GM19351 (cell line): ENCODE results near the gene TAF6.

Experiments
- ATAC-seq: cut with Tn5 transposase; IDR thresholded peaks from one replicate; pipeline ENCODE4 v1.9.1; 2021; ENCODE audit warnings: mild to moderate bottlenecking, moderate library complexity; ENCODE audit not compliant: unreplicated experiment

The TAF6 gene

DNA sequence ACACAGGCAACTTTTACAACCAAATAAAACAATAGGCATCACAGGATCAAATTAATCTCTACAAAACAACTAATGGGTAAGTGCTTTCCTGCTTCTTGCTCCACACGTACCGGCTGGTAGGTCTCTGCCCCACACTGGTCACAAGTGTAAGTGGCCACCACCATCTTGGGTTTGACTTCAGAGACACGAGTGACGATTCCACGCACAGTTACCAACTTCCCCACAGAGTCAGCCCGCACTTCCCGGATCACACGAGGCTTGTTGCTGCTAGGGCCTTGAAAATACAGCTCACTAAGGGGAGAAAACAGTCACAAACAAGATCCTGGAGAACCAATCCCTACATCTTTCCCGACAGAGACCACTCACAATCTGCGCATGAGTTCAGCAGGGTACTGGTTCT lies 20.2 kb downstream of the TAF6 start:
- no peak for ATAC-seq

DNA sequence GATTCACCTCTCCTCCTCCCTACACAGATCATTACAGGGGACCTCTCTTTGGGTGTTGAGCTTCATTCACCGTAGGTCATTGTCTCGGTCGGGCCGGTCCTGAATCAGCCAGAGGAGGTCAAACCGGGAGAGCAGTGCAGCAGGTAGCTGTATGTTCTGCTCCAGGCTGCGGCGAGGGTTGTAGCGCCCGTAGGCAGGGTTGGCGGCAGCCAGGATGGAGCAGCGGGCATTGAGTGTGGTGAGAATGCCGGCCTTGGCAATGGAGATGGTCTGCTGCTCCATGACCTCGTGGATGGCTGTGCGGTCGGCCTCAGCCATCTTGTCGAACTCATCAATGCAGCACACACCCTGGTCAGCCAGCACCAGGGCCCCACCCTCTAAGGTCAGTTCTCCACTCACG lies 23.5 kb downstream of the TAF6 start:
- ATAC-seq, result no peak

DNA sequence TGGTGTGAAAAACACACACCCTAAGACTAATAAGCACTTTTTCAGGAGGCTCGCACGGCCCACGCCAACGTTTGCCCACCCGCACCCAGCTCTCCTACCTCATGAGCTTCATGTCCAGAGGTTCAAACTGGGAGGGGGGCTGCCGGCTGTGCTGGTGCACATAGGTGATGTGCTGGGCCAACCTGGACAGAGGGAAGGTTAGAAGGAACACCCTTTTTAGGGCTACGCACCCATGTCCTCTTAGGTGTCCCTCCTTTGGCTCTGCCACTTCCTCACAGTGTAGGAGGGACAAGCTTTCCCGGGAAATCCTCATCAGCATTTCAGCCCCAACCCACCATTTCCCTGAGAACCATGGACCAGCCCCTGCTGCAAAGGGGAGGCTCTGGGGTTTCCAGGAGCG lies 23.9 kb downstream of the TAF6 start:
- no peak for ATAC-seq

DNA sequence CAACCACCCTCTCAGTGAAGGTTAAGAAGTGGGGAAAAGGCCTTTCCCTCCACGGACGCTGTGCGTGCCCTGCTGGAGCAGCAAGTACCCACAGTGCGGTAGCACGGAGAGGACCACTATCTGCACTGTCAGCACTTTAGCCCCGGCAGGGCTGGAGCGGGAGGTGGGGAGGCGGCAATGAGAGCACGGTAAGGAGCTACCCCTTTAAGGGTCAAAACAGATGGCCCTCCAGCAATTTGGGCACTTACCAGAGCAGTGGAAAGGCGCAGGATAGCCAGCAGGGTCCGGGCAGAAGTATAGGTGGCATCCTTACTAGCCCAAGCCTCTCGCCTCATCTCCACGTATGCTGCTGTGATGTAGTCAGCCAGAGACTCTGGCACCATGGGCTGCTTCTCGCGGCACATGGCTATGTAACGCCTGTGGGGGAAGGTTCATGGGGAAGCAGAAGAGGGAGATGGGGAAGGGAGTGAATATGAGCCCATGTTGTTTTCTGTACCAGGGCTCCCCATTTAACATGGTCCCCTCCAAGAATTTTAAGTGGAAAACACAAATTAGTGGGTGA lies 25.2 kb downstream of the TAF6 start:
- ATAC-seq, result no peak

DNA sequence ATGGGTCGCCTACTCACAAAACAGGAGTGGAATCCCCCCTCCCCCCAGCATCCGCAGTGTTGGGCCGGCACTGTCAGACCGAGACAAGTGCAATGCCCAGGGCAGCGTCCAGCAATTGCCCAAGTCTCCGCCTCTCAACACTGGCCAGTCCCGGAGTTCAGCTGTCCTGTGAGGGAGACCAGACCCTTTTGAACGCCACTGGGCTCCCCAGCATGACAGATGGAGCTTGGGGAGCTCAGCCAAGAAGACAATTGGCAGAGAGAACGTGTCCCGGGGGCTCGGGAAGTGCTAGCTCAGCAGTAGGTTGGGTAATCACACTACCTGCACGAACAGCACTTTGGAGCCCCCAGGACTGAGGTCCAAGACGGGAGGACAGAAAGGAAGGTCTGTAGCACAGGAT lies 25.7 kb downstream of the TAF6 start:
- no peak for ATAC-seq

DNA sequence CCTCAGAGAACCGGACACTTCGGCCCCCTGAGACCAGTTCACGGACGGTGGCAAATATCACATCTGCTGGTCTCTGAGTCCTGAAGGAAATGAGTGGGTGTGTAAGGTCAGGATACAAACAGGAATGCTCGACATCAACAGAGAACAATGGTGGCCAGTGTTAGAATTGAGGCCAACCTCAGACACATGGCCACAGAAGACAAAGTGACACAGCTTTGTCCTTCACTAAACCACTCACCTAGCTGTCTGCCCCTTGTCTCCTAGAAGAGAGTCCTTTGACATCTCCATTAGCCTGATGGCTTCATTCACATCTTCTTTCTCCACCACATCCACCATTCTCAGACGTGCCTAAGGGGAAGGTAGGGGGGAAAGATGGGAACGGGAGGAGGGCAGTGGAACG lies 26.1 kb downstream of the TAF6 start:
- no peak for ATAC-seq

DNA sequence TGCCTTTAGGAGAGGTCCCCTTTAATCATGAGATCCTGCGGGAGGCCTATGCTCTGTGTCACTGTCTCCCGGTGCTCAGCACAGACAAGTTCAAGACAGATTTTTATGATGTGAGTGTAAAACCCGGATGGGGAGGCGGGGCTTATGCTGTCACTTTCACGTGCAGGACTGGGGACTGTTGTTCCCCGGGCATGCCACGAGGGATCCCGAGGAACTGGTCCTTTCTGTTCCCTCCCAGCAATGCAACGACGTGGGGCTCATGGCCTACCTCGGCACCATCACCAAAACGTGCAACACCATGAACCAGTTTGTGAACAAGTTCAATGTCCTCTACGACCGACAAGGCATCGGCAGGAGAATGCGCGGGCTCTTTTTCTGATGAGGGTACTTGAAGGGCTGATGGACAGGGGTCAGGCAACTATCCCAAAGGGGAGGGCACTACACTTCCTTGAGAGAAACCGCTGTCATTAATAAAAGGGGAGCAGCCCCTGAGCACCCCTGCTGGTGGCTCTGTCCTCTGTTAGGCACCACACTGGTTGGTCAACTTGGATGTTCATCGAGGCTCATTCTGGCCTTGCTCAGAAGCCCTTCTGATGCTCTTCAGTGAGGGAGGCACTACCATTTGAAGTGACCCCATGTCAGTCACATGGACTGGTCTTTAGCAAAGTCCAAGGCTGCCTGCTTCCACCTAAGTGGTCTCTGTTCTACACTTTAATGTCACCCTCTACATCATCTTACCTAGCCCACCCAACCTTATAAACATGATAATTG lies 27.6 kb downstream of the TAF6 start:
- ATAC-seq, result no peak

DNA sequence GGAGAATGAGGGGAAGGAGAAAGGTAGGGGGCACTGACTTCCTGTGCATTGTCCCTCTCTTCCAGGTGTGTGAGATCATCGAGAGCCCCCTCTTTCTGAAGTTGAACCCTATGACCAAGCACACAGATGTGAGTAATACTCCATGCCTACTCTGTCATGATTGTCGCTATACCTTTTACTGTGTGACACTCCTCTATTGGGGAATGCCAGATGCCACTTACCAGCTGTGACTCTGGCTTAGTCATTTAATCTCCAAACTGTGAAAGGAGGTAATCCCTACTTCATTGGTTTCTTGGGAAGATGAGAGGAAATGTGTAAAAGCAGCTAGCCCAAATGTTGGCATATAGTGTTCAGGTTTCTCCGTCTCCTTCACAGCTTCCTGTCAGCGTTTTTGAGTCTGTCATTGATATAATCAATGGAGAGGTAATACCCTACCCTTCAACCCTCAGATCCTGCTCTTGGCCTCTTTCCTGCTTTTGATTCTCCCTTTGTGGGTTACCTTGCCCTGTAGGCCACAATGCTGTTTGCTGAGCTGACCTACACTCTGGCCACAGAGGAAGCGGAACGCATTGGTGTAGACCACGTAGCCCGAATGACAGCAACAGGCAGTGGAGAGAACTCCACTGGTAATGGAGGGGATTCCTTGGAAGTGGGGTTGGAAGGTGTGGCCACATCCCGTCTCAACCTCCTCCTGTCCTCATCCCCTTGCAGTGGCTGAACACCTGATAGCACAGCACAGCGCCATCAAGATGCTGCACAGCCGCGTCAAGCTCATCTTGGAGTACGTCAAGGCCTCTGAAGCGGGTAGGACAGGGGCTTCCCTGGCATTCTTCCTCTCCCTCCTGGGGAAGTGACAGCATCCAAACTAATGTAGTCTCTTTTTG lies 28.4 kb downstream of the TAF6 start:
- ATAC-seq, result no peak

DNA sequence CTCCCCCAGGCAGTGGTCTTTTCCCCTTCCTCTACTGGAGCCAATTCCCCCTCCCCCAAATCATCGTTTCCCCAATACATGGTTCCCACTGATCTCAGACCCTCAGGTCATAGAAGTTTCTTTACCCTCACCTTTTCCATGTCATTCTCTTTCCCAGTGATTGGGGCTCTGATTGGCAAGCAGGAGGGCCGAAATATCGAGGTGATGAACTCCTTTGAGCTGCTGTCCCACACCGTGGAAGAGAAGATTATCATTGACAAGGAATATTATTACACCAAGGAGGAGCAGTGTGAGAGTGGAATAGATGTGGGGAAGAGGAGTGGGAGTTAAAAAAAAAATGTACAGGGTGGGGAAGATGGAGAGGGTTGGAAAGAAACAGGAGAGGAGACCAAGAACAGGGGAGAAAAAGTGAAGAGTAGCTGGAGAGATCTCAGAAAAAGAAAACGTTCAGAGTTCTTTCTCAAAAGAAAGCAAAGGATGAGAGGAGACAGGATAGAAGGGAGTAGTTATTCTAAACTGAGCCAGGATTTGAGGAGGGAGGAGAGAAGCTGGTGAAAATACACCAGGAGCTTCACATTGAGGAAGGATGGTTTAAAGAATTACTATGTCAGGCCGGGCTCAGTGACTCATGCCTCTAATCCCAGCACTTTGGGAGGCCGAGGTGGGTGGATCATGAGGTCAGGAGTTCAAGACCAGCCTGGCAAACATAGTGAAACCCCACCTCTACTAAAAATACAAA lies 29.5 kb downstream of the TAF6 start:
- ATAC-seq, result no peak

DNA sequence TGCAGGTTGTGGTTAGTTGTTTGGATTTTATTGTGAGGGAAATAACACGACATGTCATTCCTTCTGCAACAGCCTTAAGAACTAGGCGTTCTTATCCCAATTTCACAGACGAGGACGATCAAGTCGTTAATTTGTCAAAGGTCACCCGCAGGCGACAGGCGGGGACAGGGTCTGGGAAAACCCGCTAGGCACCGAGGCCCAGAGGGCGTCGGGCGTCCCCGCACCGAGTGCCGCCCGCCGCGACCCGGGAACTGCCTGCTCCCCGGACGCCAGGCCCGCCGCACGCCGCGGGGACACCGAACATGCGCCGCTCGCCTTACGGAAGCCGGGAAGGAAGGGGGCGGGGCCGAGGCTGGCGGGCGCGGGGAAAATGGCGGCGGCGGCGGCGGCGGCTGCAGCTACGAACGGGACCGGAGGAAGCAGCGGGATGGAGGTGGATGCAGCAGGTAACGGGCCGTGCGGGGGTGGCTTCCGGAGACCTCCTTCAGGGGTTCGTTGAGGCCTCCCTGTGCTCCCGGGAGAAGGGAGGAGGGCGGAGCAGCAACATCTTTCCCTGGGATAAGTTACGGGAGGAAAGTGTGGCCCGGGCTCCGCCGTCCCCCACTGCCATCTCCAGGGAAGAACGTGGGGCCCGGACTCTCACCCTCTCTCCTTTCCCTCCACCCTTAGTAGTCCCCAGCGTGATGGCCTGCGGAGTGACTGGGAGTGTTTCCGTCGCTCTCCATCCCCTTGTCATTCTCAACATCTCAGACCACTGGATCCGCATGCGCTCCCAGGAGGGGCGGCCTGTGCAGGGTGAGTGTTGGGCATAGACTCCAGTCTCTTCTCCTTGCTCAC lies 30.3 kb downstream of the TAF6 start, which contains the start of gene COPS6:
Gene COPS6, plus strand, starts transcription at position 349 of the 837 bp plus-strand sequence. Its CDS starts 22 bp downstream, at position 371.
- ATAC-seq, result peak; percentile 61

DNA sequence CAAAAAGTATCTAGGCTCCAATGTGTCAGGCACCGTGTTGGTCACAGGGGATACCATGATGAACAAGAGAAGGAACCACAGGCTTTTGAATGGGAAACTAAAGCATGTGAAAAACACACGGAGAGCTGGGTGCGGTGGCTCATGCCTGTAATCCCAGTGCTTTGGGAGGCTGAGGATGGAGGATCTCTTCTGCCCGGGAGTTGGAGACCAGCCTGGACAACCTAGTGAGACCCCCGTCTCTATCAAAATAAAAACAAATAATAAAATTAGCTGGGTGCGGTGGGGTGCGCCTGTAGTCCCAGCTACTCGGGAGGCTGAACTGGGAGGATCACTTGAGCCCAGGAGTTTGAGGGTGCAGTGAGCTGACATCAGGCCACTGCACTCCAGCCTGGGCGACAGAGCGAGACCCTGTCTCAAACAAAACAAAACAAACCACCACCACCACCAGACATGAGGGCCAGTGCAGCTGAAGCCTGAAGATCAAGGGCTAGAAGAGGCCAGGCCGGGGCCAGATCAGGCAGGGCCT lies 31.0 kb downstream of the TAF6 start:
- no peak for ATAC-seq

DNA sequence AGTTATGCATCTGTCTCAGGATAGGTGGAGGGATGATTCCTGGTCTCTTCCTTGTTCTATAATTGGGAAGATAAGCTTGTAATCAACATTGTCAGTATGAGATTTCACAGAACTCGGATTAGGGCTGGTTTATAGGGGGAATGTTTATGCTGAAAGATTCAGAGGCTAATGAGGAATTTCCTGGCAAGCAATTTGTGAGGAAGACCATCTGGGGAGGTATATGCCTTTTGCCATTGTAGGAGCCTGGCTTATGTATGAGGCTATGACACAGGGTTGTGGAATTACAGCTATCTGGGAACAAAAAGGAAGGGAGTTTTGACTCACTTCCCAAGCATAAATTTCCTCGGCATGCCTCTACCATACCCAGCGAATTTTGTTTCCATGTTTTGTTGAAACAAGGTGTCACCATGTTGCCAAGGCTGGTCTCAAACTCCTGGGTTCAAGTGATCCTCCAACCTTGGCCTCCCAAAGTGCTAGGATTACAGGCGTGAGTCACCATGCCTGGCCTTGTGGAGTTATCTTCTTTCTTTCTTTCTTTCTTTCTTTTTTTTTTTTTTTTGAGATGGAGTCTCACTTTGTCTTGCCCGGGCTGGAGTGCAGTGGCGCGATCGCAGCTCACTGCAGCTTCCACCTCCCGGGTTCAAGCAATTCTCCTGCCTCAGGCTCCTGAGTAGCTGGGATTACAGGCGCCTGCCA lies 32.0 kb downstream of the TAF6 start:
- no peak for ATAC-seq

DNA sequence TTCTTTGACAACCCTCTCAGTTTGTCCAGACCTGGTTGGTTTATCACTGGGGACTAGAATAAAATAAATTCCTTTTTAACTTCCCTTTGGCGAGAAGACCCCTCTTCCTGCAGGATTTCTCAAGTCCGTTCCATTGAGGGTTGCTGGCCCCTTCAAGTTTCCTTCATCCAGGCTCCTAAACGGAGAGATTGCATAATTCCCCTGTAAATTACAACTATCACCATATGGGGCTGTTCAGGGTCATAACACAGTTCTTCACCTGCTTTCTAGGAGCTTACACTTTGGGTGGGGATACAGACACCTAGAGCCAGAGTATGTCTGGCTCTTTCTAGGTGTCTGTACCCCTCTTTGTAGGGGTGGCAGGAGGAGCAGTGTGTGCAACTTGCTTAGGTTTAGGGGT lies 33.6 kb downstream of the TAF6 start:
- ATAC-seq, result no peak

DNA sequence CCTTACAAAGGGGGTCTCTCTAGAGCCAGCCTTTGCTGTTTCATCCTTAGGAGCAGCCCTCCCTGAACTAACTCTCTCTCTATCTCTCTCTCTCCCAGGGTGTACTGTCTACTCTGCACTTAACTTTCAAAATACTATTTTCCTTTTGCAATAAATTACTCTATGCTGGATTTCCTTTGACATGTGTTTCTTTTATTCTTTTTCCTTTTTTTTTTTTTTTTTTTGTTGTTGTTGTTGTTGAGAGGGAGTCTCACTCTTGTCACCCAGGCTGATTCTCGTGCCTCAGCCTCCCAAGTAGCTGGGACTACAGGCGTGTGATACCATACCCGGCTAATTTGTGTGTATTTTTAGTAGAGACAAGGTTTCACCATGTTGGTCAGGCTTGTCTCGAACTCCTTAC lies 36.2 kb downstream of the TAF6 start:
- no peak for ATAC-seq

DNA sequence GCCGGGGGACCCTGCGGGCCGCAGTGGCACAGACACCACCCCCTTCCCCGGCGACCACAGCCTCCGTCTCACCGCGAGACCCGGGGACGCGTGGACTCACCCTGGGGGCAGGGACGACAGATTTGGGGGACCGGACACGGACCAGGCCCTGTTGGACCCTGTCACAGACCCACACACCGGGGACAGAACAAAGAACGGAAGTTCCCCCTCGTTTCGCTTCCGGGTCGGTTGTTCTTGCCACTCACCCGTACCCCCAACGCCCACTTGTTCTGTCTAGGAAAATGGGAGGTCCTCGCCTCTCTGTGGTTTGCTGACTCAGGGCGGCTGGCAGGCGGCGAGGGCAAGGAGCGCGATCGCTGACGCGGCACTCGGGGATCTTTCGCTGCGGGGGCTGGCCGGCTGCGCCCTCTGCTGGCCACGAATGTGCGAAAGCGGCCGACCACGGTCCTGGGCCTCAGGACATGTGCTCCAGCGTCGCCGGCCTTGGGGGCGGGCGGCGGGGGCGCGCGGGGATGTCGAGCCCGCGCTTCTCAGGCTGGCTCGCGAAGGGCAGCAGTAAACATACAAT lies 37.5 kb downstream of the TAF6 start, which contains the start of gene ZNF3:
Gene ZNF3, minus strand, starts transcription at position 189 of the 568 bp plus-strand sequence. CDS start 4,366 bp downstream, outside the sequence.
- ATAC-seq, result peak; percentile 82

DNA sequence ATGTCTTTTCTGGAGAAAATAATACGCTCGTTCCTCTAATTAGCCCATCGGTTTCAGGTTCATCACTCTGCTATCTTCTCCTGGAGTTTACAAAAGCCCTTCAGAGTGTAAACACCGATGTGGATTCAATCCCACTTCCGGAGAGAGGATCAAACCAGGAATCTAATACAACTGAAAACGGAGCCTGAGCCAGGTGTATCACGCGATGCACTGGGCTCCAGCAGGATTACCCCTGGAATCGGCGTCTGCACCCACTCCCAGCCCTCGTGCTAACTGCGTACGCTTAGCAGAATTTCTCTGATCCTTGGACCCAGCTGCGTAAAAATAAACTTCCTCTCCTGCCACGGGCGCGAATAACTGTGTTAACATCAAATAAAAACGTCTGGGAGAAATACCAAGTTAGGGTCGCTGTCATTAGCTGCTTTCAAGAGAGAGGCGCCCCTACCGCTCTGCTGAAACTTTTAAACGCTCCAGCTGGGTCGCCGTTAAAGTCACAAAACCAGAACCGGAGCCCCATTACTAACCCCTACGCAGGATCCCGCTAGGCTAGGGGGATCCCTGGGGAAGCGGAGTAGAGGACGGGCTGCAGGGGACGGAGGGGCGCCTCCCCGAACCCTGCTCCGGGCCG lies 38.1 kb downstream of the TAF6 start:
- ATAC-seq, result no peak

DNA sequence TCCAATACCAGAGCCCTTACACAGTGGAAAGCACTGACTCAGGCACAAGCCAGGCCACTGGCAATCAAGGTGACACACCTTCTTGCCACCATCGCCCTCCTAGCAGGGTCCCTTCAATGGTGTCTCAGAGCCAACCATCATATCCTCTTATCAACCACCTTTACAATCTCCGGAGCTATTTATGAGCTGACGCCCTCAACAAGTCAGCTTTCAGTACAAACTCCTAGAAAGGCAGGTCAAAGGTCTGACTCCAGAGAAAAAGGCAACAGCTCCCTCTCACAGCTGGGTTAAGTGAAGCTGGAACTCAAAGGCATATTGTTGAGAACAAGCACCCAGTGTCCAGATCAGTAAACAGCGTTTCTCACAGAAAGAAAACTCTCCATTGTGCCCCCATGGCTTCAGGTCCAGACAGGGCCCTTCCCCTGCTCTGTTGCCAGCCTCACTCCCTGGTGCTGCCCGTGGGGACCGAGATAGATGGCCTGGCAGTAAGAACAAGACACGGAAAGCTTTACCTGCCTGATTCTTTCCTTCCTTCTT lies 40.1 kb downstream of the TAF6 start:
- ATAC-seq, result no peak

DNA sequence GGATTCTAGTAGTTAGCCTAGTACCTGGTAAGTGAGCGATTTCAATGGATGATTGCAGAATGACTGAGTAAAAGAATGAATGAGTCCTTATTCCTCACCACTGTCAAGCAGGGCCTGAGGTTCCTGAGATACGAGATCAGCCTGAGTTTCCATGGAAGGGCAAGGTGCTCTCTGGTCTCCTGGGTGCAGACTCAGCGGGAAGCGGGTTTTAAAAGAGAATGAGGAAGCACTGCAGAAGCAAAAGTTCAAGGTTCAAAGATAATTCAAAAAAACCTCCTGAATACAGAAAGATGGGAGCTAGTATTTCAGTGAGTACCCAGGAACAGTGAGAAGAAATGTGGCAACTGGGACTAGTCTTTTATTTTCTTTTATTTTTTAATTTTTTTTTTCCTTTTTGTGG lies 42.0 kb downstream of the TAF6 start:
- ATAC-seq, result no peak
